Mesendoderm (in vitro differentiated cells): ENCODE data around the gene GPR55.
"Not testable (repeated sequence)": the region's sequence is repeated elsewhere in the genome, so short reads cannot be mapped to it uniquely, and the experiment has no call there.

Experiments
- DNase-seq: peaks from one replicate; pipeline ENCODE4 v3.0.0; 2013
- H2AK5ac ChIP-seq: 2 replicates; pipeline ENCODE4 v1.6.1; 2013; ENCODE audit warnings: low read length, inconsistent platforms
- H2BK120ac ChIP-seq: 2 replicates; pipeline ENCODE4 v1.6.1; 2013; ENCODE audit warnings: low read depth, mild to moderate bottlenecking, low read length, moderate library complexity, mixed read lengths
- H2BK15ac ChIP-seq: replicated peaks from 2 replicates; pipeline ENCODE4 v1.6.1; 2013; ENCODE audit warnings: low read depth, mild to moderate bottlenecking, moderate library complexity
- H2BK5ac ChIP-seq: 2 replicates; pipeline ENCODE4 v1.6.1; 2013; ENCODE audit warnings: low read length, inconsistent platforms
- H3K18ac ChIP-seq: 2 replicates; pipeline ENCODE4 v1.6.1; 2013; ENCODE audit warnings: mild to moderate bottlenecking, low read length, mixed read lengths
- H3K23ac ChIP-seq: one replicate; pipeline ENCODE4 v1.6.1; 2013; ENCODE audit warnings: low read length
- H3K27ac ChIP-seq: 2 replicates; pipeline ENCODE4 v1.5.1; 2013; ENCODE audit warnings: low read depth, mild to moderate bottlenecking, inconsistent platforms, low read length, moderate library complexity
- H3K27me3 ChIP-seq: 2 replicates; pipeline ENCODE4 v1.6.1; 2013; ENCODE audit warnings: low read length, control low read depth, mild to moderate bottlenecking, inconsistent platforms; ENCODE audit not compliant: insufficient read depth, poor library complexity
- H3K36me3 ChIP-seq: 2 replicates; pipeline ENCODE4 v1.6.1; 2013; ENCODE audit warnings: low read length, inconsistent platforms; ENCODE audit not compliant: control insufficient read depth, insufficient read depth
- H3K4ac ChIP-seq: one replicate; pipeline ENCODE4 v1.6.1; 2013; ENCODE audit warnings: low read depth, mild to moderate bottlenecking, low read length, moderate library complexity
- H3K4me1 ChIP-seq: 2 replicates; pipeline ENCODE4 v1.6.1; 2013; ENCODE audit warnings: low read depth, low read length, inconsistent platforms; ENCODE audit not compliant: control insufficient read depth
- H3K4me2 ChIP-seq: 2 replicates; pipeline ENCODE4 v1.6.1; 2013; ENCODE audit warnings: low read length
- H3K4me3 ChIP-seq: 2 replicates; pipeline ENCODE4 v1.5.1; 2013; ENCODE audit warnings: mild to moderate bottlenecking, low read length
- H3K56ac ChIP-seq: one replicate; pipeline ENCODE4 v1.6.1; 2013; ENCODE audit warnings: low read length
- H3K79me1 ChIP-seq: 2 replicates; pipeline ENCODE4 v1.6.1; 2013; ENCODE audit warnings: low read length, inconsistent platforms
- H3K79me2 ChIP-seq: 2 replicates; pipeline ENCODE4 v1.6.1; 2013; ENCODE audit warnings: mild to moderate bottlenecking, low read length; ENCODE audit not compliant: control insufficient read depth, insufficient read depth
- H3K9ac ChIP-seq: 2 replicates; pipeline ENCODE4 v1.6.1; 2013; ENCODE audit warnings: low read length, inconsistent platforms
- H4K5ac ChIP-seq: one replicate; pipeline ENCODE4 v1.6.1; 2013; ENCODE audit warnings: low read length
- H4K8ac ChIP-seq: one replicate; pipeline ENCODE4 v1.6.1; 2013; ENCODE audit warnings: low read depth, mild to moderate bottlenecking, control low read depth, low read length, moderate library complexity
- WGBS: extraction: QIAGEN DNeasy Blood & Tissue Kit; methylation state at CpG from one replicate; pipeline ENCODE4 v1.1.7; 2013; ENCODE audit warnings: low lambda C conversion rate, missing lambda C conversion rate; ENCODE audit not compliant: insufficient coverage; ENCODE audit errors: extremely low coverage; 5-methylcytosine and 5-hydroxymethylcytosine counted together

GPR55 gene

DNA sequence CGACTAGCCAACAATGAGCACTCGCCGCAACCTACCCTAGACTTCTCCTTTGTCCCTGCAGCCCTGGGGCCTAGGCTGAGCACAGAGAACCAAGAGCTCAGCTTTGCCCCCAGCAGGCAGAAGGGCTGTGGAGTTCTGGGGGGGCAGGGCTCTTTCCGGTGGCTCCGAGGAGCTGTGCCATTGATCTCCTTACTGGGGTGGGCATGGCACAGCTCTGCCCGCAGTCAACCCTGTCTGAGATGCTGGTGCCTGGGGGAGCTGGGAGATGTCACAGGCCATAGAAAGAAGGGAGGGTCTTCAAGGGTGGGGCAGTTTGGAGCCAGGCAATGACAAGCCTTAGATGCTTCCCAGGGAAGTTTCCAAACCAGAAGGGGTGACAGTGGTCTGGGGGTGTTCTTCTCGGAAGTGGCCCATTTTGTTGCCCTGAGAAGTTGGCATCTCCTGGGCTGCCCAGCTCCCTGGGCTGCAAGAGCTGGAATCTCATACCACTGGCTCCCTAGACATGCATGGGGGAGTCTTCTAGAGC is 14.1 kb upstream of the GPR55 start:
- Histone ChIP-seq H2BK5ac (no peak overlapping the region), H3K56ac (no peak overlapping the region), H3K27me3 (no peaks in the 10 kb centered on the region), H3K36me3 (no peaks in the 10 kb centered on the region), H2BK120ac (no peak overlapping the region), H3K79me2 (no peaks in the 10 kb centered on the region), H3K23ac (no peak overlapping the region), H4K5ac (no peak overlapping the region), H3K18ac (no peak overlapping the region), H3K4me3 (no peak overlapping the region), H3K4me2 (no peak overlapping the region), H4K8ac (no peak overlapping the region), H3K4me1 (no peaks in the 10 kb centered on the region), H2BK15ac (no peak overlapping the region), H3K27ac (no peak overlapping the region), H3K4ac (no peak overlapping the region), H3K9ac (no peak overlapping the region), H3K79me1 (no peaks in the 10 kb centered on the region), H2AK5ac (no peak overlapping the region)
- no CpG with 5 or more reads among the region's 7 CpGs for WGBS
- no peak for DNase-seq

- DNase-seq, result no peak
- no peak overlapping the region for H2BK15ac ChIP-seq
- H3K27ac ChIP-seq, result no peak overlapping the region
- H3K56ac ChIP-seq, result no peak overlapping the region
- no peak overlapping the region for H3K4ac ChIP-seq
- H3K27me3 ChIP-seq, result no peaks in the 10 kb centered on the region
- H3K4me2 ChIP-seq, result no peak overlapping the region
- no peaks in the 10 kb centered on the region for H3K79me1 ChIP-seq
- no peak overlapping the region for H2BK120ac ChIP-seq
- no peak overlapping the region for H3K4me3 ChIP-seq
- H3K9ac ChIP-seq, result no peak overlapping the region
- no peak overlapping the region for H2BK5ac ChIP-seq
- H4K8ac ChIP-seq, result no peak overlapping the region
- H2AK5ac ChIP-seq, result no peak overlapping the region
- WGBS, result no CpG with 5 or more reads among the region's 12 CpGs
- H3K18ac ChIP-seq, result no peak overlapping the region
- H3K36me3 ChIP-seq, result no peaks in the 10 kb centered on the region
- H4K5ac ChIP-seq, result no peak overlapping the region
- H3K4me1 ChIP-seq, result no peaks in the 10 kb centered on the region
- no peaks in the 10 kb centered on the region for H3K79me2 ChIP-seq
- no peak overlapping the region for H3K23ac ChIP-seq
These were observed 13.5 kb upstream of the GPR55 start for GRCh38 chr2:230938516-230939065.

- Histone ChIP-seq H4K8ac (no peak overlapping the region), H2AK5ac (no peak overlapping the region), H3K27ac (no peak overlapping the region), H3K79me1 (no peaks in the 10 kb centered on the region), H3K36me3 (no peaks in the 10 kb centered on the region), H3K4me1 (no peaks in the 10 kb centered on the region), H3K4me3 (no peak overlapping the region), H3K23ac (no peak overlapping the region), H3K18ac (no peak overlapping the region), H3K79me2 (no peaks in the 10 kb centered on the region), H2BK5ac (no peak overlapping the region), H4K5ac (no peak overlapping the region), H3K27me3 (no peaks in the 10 kb centered on the region), H3K4ac (no peak overlapping the region), H3K4me2 (no peak overlapping the region), H3K9ac (no peak overlapping the region), H3K56ac (no peak overlapping the region), H2BK15ac (no peak overlapping the region), H2BK120ac (no peak overlapping the region)
- WGBS, result no CpG with 5 or more reads among the region's 3 CpGs
- no peak for DNase-seq
These were observed 13.1 kb upstream of the GPR55 start for GRCh38 chr2:230938098-230938497.

DNA sequence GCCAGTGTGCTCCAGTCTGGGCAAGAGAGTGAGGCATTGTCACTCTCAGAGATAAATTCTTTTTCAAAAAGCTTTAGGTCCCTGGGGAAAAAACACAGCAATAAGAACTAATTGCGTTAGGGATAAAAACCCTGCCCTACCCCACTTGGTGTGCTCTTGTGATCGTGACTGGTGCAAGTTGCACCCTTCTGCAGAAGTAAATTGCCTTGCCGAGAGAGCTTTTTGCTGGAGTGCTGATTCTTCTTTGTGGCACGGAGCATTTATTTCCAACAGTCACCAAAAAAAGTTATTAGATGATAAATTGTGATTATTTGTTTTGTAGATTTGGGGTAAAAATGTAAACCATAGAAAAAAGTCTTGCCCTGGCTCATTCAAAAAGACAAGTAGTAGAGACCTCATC is 12.3 kb upstream of the GPR55 start:
- no peak overlapping the region for H2BK15ac ChIP-seq
- H3K27me3 ChIP-seq, result no peaks in the 10 kb centered on the region
- H3K79me2 ChIP-seq, result no peaks in the 10 kb centered on the region
- no peaks in the 10 kb centered on the region for H3K4me1 ChIP-seq
- H3K27ac ChIP-seq, result no peak overlapping the region
- no peak overlapping the region for H2AK5ac ChIP-seq
- no peak overlapping the region for H4K5ac ChIP-seq
- no peaks in the 10 kb centered on the region for H3K79me1 ChIP-seq
- no peak overlapping the region for H3K4me2 ChIP-seq
- H3K4ac ChIP-seq, result no peak overlapping the region
- no peak overlapping the region for H3K4me3 ChIP-seq
- no peak overlapping the region for H4K8ac ChIP-seq
- no peak overlapping the region for H2BK120ac ChIP-seq
- H3K18ac ChIP-seq, result no peak overlapping the region
- WGBS, result no CpG with 5 or more reads among the region's 4 CpGs
- no peak overlapping the region for H3K9ac ChIP-seq
- no peaks in the 10 kb centered on the region for H3K36me3 ChIP-seq
- no peak overlapping the region for H2BK5ac ChIP-seq
- DNase-seq, result no peak
- H3K23ac ChIP-seq, result no peak overlapping the region
- H3K56ac ChIP-seq, result no peak overlapping the region

DNA sequence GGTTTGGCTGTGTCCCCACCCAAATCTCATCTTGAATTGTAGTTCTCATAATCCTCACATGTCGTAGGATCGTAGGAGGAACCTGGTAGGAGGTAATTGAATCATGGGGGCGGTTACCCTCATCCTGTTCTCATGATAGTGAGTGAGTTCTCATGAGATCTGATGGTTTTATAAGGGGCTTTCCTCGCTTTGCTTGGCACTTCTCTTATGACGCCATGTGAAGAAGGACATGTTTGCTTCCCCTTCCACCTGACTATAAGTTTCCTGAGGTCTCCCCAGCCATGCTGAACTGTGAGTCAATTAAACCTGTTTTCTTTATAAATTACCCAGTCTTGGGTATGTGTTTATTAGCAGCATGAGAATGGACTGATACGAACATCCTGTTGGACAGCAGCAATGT is 11.2 kb upstream of the GPR55 start:
- not testable (repeated sequence) for DNase-seq, H3K23ac ChIP-seq, H3K79me1 ChIP-seq, H2AK5ac ChIP-seq, H3K27ac ChIP-seq, H4K5ac ChIP-seq, H3K18ac ChIP-seq, H2BK15ac ChIP-seq, H3K56ac ChIP-seq, H3K4me1 ChIP-seq, H3K27me3 ChIP-seq, H4K8ac ChIP-seq, H3K4me3 ChIP-seq, H3K9ac ChIP-seq, H2BK120ac ChIP-seq, H2BK5ac ChIP-seq, H3K4me2 ChIP-seq, H3K4ac ChIP-seq, H3K36me3 ChIP-seq, H3K79me2 ChIP-seq
- no CpG with 5 or more reads among the region's 6 CpGs for WGBS

DNA sequence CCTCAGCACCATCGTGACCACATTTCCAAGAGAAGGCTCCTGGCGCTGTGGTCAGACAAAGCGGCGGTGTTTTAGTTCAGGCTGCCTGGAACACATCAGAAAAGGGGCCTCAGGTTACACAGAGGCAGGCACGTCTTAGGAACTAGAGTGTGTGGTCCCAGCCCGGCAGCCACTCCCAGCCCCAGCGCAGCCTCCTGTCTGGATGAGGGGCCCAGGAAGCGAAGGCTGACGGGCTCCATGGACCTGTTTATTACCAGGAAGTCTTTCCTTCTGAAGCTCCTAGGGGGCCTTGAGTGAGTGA is 10.0 kb upstream of the GPR55 start:
- H4K8ac ChIP-seq, result no peak overlapping the region
- no peaks in the 10 kb centered on the region for H3K4me1 ChIP-seq
- H2BK15ac ChIP-seq, result no peak overlapping the region
- H2BK5ac ChIP-seq, result no peak overlapping the region
- no peak overlapping the region for H3K56ac ChIP-seq
- H3K27ac ChIP-seq, result no peak overlapping the region
- no peak overlapping the region for H3K4me3 ChIP-seq
- no peaks in the 10 kb centered on the region for H3K27me3 ChIP-seq
- H3K4ac ChIP-seq, result no peak overlapping the region
- no peak overlapping the region for H2AK5ac ChIP-seq
- no peak overlapping the region for H3K4me2 ChIP-seq
- H3K79me1 ChIP-seq, result no peaks in the 10 kb centered on the region
- no peak overlapping the region for H3K18ac ChIP-seq
- DNase-seq, result no peak
- WGBS, result no CpG with 5 or more reads among the region's 9 CpGs
- no peak overlapping the region for H3K23ac ChIP-seq
- H3K36me3 ChIP-seq, result no peaks in the 10 kb centered on the region
- no peaks in the 10 kb centered on the region for H3K79me2 ChIP-seq
- no peak overlapping the region for H4K5ac ChIP-seq
- H3K9ac ChIP-seq, result no peak overlapping the region
- H2BK120ac ChIP-seq, result no peak overlapping the region
